RCC 7860 (cell line): ENCODE measurements around the gene ZNF260.
A peak's percentile ranks its signal among the peaks of the same experiment; 100 is the strongest.
"Not testable (repeated sequence)": the region's sequence is repeated elsewhere in the genome, so short reads cannot be mapped to it uniquely, and the experiment has no call there.

Experiments
- DNase-seq: peaks from one replicate; pipeline ENCODE4 v3.0.0-alpha.2; 2015; ENCODE audit warnings: low spot score
- FAIRE-seq: peaks from 2 replicates; lab custom pipeline; 2012; peaks lifted over from hg19 to GRCh38; lab: Jason Lieb, UNC

The ZNF260 gene

GRCh38 chr19:36490846-36491245, 37.2 kb downstream of the ZNF260 start:
- not testable (repeated sequence) for DNase-seq, FAIRE-seq

GRCh38 chr19:36489920-36490415, 38.1 kb downstream of the ZNF260 start:
- FAIRE-seq = no peak
- peak; percentile 65 for DNase-seq

- FAIRE-seq (no peak), DNase-seq (peak; percentile 84)
Observed at GRCh38 chr19:36489118-36489919, 38.8 kb downstream of the ZNF260 start, which contains the start of gene ZNF566. TSS of gene ZNF566 (minus strand) at chr19:36489561. CDS start at chr19:36476557, 13,004 bp downstream.

- DNase-seq (peak; percentile 8), FAIRE-seq (no peak)
Observed at GRCh38 chr19:36488846-36489117, 39.3 kb downstream of the ZNF260 start.

- FAIRE-seq (no peak), DNase-seq (no peak)
Observed at GRCh38 chr19:36488118-36488845, 39.8 kb downstream of the ZNF260 start.

GRCh38 chr19:36483653-36484052, 44.4 kb downstream of the ZNF260 start:
- DNase-seq (no peak), FAIRE-seq (no peak)

GRCh38 chr19:36482876-36483275, 45.2 kb downstream of the ZNF260 start:
- FAIRE-seq (no peak), DNase-seq (no peak)
